Natural killer cell (primary cell): ENCODE data around the gene TRIM29. TPM values are rescaled to one million over a fixed set of nuclear protein-coding genes. Genes with fewer than 3 reads are reported as not detected.

Experiments
- ATAC-seq, 3 donors: fragments of 150-1000 bp in 2 of 3; fragments of 200-7000 bp in 1 of 3; cut with Tn5 transposase; 1 replicate in 1 of 3; 2 replicates in 2 of 3; pipeline ENCODE4 v1.10.0; 2021; ENCODE audit warnings: mild to moderate bottlenecking in 2 of 3, moderate library complexity in 2 of 3
- DNase-seq, 2 donors: peaks; one replicate each; pipeline versions ENCODE4 v3.0.0 to v3.0.0-alpha.2; 2013 to 2021; ENCODE audit warnings: mixed read lengths in 1 of 2
- H3K27ac ChIP-seq: one replicate; pipeline ENCODE4 v1.5.1; 2013; ENCODE audit warnings: mild to moderate bottlenecking, low read length
- H3K27me3 ChIP-seq: one replicate; pipeline ENCODE4 v1.6.1; 2013; ENCODE audit warnings: low read length; ENCODE audit not compliant: control insufficient read depth, insufficient read depth
- H3K36me3 ChIP-seq: one replicate; pipeline ENCODE4 v1.6.1; 2013; ENCODE audit warnings: low read length; ENCODE audit not compliant: control insufficient read depth, insufficient read depth
- H3K4me1 ChIP-seq: one replicate; pipeline ENCODE4 v1.6.1; 2013; ENCODE audit warnings: low read length; ENCODE audit not compliant: control insufficient read depth, insufficient read depth
- H3K4me3 ChIP-seq: one replicate; pipeline ENCODE4 v1.5.1; 2013; ENCODE audit warnings: low read length
- H3K9me3 ChIP-seq: one replicate; pipeline ENCODE4 v1.6.1; 2013; ENCODE audit warnings: low read length; ENCODE audit not compliant: control insufficient read depth, insufficient read depth
- H3K27ac Mint-ChIP-seq, 2 donors: one replicate each; pipeline ENCODE4 v1.8.0; 2022; ENCODE audit warnings: mild to moderate bottlenecking in 2 of 2, mixed read lengths in 2 of 2, moderate library complexity in 1 of 2
- H3K27me3 Mint-ChIP-seq, 2 donors: one replicate each; pipeline ENCODE4 v1.8.0; 2022; ENCODE audit warnings: low read depth in 2 of 2, mixed read lengths in 2 of 2
- H3K36me3 Mint-ChIP-seq: one replicate; pipeline ENCODE4 v1.8.0; 2022; ENCODE audit warnings: mixed read lengths
- H3K4me1 Mint-ChIP-seq, 2 donors: one replicate each; pipeline ENCODE4 v1.8.0; 2022; ENCODE audit warnings: mixed read lengths in 2 of 2
- H3K4me3 Mint-ChIP-seq: one replicate; pipeline ENCODE4 v1.8.0; 2022; ENCODE audit warnings: mild to moderate bottlenecking, moderate library complexity, mixed read lengths
- H3K9me3 Mint-ChIP-seq, 2 donors: one replicate each; pipeline ENCODE4 v1.8.0; 2022; ENCODE audit warnings: mixed read lengths in 2 of 2
- WGBS: methylation state at CpG from one replicate; pipeline ENCODE4 v1.1.7; 2013; ENCODE audit warnings: missing lambda C conversion rate; ENCODE audit not compliant: insufficient coverage; 5-methylcytosine and 5-hydroxymethylcytosine counted together
- intact Hi-C: fragments of 100-400 bp; cut with micrococcal nuclease; formaldehyde crosslinking; loops from one replicate; pipeline ENCODE4 v1.14.2; 2022
- total RNA-seq, 4 donors: library from RNA; stranded (reverse); fragments of 120-200 nt in 1 of 4; gene quantifications; one replicate each; pipeline versions ENCODE4 v1.2.3 to v1.2.4, GENCODE V29; 2013 to 2022
- TF ChIP-seq, protein P1 (sequence below): fragments of 200-600 bp; IDR thresholded peaks from one replicate; pipeline ENCODE4 v1.8.0; 2022; ENCODE audit warnings: antibody characterized with exemption

Gene TRIM29
- total RNA-seq, 3 donors from 2014 or later (not counting 1 experiment from before 2014, with no cell fraction given): not detected

DNA sequence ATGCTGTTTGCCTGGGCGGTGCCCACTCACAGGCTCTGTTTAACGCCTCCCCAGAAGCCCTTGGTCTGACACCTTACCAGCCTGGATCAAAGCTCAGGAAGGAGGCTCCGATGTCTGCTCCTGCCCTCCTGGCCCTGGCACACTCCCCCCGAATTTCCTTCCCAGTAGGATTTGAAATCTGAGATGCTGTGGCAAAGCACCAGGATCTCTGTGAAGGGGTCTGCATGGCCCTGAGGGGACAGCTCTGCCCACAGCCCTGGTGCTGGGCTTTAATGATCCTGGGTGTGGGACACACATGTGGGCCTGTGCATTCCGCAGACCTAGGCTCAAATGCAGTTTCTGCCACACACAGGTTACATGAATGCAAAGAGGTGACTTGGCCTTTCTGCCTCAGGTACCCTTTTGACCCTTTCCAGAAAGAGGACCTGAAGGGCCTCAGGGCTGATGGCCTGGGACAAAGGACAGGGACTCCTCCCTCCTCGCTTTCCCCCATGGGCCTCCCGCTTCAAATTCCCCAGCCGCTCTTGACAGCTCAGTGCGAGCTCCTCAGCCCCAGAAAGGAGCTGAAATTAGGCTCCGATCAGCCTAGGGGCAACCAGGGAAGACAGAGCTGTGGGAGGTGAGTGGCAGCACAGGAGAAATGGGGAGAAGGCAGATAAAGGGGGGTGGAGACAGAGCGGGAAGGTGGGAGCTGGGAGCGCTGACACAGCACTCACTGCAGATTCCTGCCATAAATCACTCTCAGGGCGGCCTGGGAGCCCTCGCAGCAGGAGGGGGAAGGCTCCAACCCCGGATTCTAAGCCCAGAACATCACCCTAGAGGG lies 41.3 kb downstream of the TRIM29 start:
- TF ChIP-seq, protein P1, sequence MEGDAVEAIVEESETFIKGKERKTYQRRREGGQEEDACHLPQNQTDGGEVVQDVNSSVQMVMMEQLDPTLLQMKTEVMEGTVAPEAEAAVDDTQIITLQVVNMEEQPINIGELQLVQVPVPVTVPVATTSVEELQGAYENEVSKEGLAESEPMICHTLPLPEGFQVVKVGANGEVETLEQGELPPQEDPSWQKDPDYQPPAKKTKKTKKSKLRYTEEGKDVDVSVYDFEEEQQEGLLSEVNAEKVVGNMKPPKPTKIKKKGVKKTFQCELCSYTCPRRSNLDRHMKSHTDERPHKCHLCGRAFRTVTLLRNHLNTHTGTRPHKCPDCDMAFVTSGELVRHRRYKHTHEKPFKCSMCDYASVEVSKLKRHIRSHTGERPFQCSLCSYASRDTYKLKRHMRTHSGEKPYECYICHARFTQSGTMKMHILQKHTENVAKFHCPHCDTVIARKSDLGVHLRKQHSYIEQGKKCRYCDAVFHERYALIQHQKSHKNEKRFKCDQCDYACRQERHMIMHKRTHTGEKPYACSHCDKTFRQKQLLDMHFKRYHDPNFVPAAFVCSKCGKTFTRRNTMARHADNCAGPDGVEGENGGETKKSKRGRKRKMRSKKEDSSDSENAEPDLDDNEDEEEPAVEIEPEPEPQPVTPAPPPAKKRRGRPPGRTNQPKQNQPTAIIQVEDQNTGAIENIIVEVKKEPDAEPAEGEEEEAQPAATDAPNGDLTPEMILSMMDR: no peak
- H3K4me1 Mint-ChIP-seq: no peaks in the 10 kb centered on the region
- no peaks in the 10 kb centered on the region for H3K9me3 Mint-ChIP-seq
- H3K27me3 Mint-ChIP-seq: peaks cover 9 to 12% of the 10 kb centered on the region in 2 donors
- no peaks in the 10 kb centered on the region for H3K36me3 Mint-ChIP-seq
- Histone ChIP-seq H3K36me3 (no peaks in the 10 kb centered on the region), H3K27me3 (no peaks in the 10 kb centered on the region), H3K4me3 (no peak overlapping the region), H3K9me3 (no peaks in the 10 kb centered on the region), H3K4me1 (no peaks in the 10 kb centered on the region), H3K27ac (no peak overlapping the region)
- H3K4me3 Mint-ChIP-seq: no peak overlapping the region
- 42% methylated on average over 15 of the region's 15 CpGs for WGBS
- no peak for ATAC-seq
- no peak for DNase-seq
- intact Hi-C loops: no loop called here
- no peak overlapping the region for H3K27ac Mint-ChIP-seq

DNA sequence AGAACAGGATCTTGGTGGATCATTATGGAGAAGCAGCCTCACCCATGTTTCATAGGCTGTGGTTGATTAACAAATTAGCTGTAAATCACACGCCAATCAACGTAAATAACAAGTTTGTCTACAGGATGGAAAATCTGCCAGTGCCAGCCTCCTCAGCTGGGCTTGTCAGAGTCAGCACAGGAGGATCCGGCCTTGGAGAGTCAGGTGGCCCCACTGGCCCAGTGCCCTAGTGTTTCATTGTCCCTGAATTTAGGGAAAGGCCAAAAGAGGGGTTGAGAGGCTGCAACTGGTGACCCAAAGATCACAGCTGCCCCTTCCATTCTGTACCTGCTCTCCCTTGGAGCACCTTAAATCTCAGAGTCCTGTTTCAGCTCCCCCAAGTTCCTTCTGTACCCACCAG lies 42.4 kb downstream of the TRIM29 start:
- Mint-ChIP-seq H3K4me3 (no peak overlapping the region), H3K27me3 (peaks cover 0 to 12% of the 10 kb centered on the region in 2 donors), H3K9me3 (no peaks in the 10 kb centered on the region), H3K27ac (no peak overlapping the region), H3K36me3 (no peaks in the 10 kb centered on the region), H3K4me1 (no peaks in the 10 kb centered on the region)
- 76% methylated on average over 3 of the region's 3 CpGs for WGBS
- Histone ChIP-seq H3K27me3 (no peaks in the 10 kb centered on the region), H3K4me1 (no peaks in the 10 kb centered on the region), H3K4me3 (no peak overlapping the region), H3K36me3 (no peaks in the 10 kb centered on the region), H3K27ac (no peak overlapping the region), H3K9me3 (no peaks in the 10 kb centered on the region)
- TF ChIP-seq, protein P1: no peak
- intact Hi-C loops: no loop called here
- DNase-seq (no peak), ATAC-seq (no peak)

GRCh38 chr11:120091701-120092100 lies 46.2 kb downstream of the TRIM29 start:
- Mint-ChIP-seq H3K4me3 (no peak overlapping the region), H3K36me3 (no peaks in the 10 kb centered on the region), H3K9me3 (no peaks in the 10 kb centered on the region), H3K27ac (no peak overlapping the region), H3K4me1 (peaks cover 0 to 4% of the 10 kb centered on the region in 2 donors), H3K27me3 (peaks cover 7 to 9% of the 10 kb centered on the region in 2 donors)
- H3K4me1 ChIP-seq: no peaks in the 10 kb centered on the region
- H3K27me3 ChIP-seq: no peaks in the 10 kb centered on the region
- H3K36me3 ChIP-seq: no peaks in the 10 kb centered on the region
- 70% methylated on average over 5 of the region's 5 CpGs for WGBS
- no peak overlapping the region for H3K27ac ChIP-seq
- DNase-seq: no peak
- TF ChIP-seq, protein P1: no peak
- no peak overlapping the region for H3K4me3 ChIP-seq
- H3K9me3 ChIP-seq: no peaks in the 10 kb centered on the region
- intact Hi-C loops: no loop called here
- ATAC-seq: no peak
